MM.1S (cell line): ENCODE results near the gene NKIRAS1.

Experiments
- DNase-seq: peaks from one replicate; pipeline ENCODE4 v3.0.0-alpha.2; 2015
- H2AFZ ChIP-seq: fragments of 300-600 bp; sonication (generic); 2 replicates; pipeline ENCODE4 v1.6.0; 2016; ENCODE audit warnings: antibody characterized with exemption, low read length
- H3F3A ChIP-seq: fragments of 300-600 bp; sonication (generic); 2 replicates; pipeline ENCODE4 v1.6.1; 2016; ENCODE audit warnings: mild to moderate bottlenecking, antibody characterized with exemption, low read length, moderate library complexity, mixed read lengths; ENCODE audit not compliant: insufficient read depth
- H3K27ac ChIP-seq: fragments of 300-600 bp; sonication (generic); 2 replicates; pipeline ENCODE4 v1.5.1; 2016; ENCODE audit warnings: mild to moderate bottlenecking, low read length
- H3K27me3 ChIP-seq: fragments of 300-600 bp; sonication (generic); replicated peaks from 2 replicates; pipeline ENCODE4 v1.6.0; 2016; ENCODE audit warnings: low read length; ENCODE audit not compliant: insufficient read depth
- H3K36me3 ChIP-seq: fragments of 300-600 bp; sonication (generic); replicated peaks from 2 replicates; pipeline ENCODE4 v1.6.1; 2016; ENCODE audit warnings: mild to moderate bottlenecking, low read length, mixed read lengths; ENCODE audit not compliant: insufficient read depth
- H3K4me1 ChIP-seq: fragments of 300-600 bp; sonication (generic); 2 replicates; pipeline ENCODE4 v1.6.1; 2016; ENCODE audit warnings: low read length, mixed read lengths
- H3K4me2 ChIP-seq: fragments of 300-600 bp; sonication (generic); 2 replicates; pipeline ENCODE4 v1.6.0; 2016; ENCODE audit warnings: low read depth, low read length
- H3K4me3 ChIP-seq: fragments of 300-600 bp; sonication (generic); 2 replicates; pipeline ENCODE4 v1.5.1; 2016; ENCODE audit warnings: low read length, mixed read lengths
- H3K79me2 ChIP-seq: fragments of 300-600 bp; sonication (generic); 2 replicates; pipeline ENCODE4 v1.6.1; 2016; ENCODE audit warnings: mixed run types, low read length, mixed read lengths
- H3K9ac ChIP-seq: fragments of 300-600 bp; sonication (generic); 2 replicates; pipeline ENCODE4 v1.6.1; 2016; ENCODE audit warnings: low read length, mixed read lengths
- H3K9me2 ChIP-seq: fragments of 300-600 bp; sonication (generic); replicated peaks from 2 replicates; pipeline ENCODE4 v1.6.1; 2016; ENCODE audit warnings: mild to moderate bottlenecking, low read length, mixed read lengths; ENCODE audit not compliant: insufficient read depth
- H3K9me3 ChIP-seq: fragments of 300-600 bp; sonication (generic); replicated peaks from 2 replicates; pipeline ENCODE4 v1.6.1; 2016; ENCODE audit warnings: mild to moderate bottlenecking, low read length, mixed read lengths; ENCODE audit not compliant: insufficient read depth
- H4K20me1 ChIP-seq: fragments of 300-600 bp; sonication (generic); 2 replicates; pipeline ENCODE4 v1.6.1; 2016; ENCODE audit warnings: mild to moderate bottlenecking, low read length, moderate library complexity, mixed read lengths; ENCODE audit not compliant: insufficient read depth
- EZH2 ChIP-seq: fragments of 300-600 bp; sonication (generic); optimal IDR thresholded peaks from 2 replicates; pipeline ENCODE3; 2017; ENCODE audit warnings: low read depth, mild to moderate bottlenecking, antibody characterized with exemption, low read length, mixed read lengths
- EZH2phosphoT487 ChIP-seq: fragments of 300-600 bp; sonication (generic); IDR thresholded peaks from 2 replicates; pipeline ENCODE4 v1.6.1; 2018; ENCODE audit warnings: antibody characterized with exemption, low read length
- TF ChIP-seq, protein P1 (sequence below): fragments of 300-600 bp; sonication (generic); IDR thresholded peaks from 2 replicates; pipeline ENCODE4 v1.5.1; 2016; ENCODE audit warnings: antibody characterized with exemption, low read length, mixed read lengths

NKIRAS1 gene

DNA sequence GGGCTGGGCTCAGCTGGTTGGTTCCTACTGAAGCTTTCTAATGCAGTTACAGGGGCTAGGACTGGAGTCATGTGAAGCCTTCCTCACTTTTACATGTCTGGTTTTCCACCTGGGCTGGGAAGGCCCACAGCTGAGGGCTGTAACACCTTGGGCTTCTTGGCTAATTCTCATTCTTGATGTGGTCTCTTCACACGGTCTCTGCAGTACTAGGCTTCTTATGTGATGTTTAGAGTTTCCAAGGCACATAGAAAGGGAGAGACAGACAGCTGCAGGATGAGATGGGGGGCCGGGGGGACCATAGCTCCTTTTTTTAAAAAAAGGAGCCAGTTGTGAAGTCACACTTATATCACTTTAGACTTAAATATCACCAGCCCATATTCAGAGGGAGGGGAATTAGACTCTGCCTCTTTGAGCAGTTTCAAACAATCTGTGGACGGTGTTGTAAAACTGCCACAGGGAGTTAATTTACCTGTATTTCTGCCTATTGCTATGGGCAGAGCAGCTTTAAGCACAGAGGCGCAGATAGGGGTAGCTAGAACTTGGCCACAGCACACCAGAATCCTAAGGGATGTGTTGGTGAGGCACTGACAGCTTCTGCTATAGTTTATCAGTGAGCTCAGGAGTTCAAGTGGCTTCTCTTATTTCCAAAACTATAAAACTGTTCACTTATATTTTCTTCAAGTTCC is 46.7 kb downstream of the NKIRAS1 start:
- Histone ChIP-seq H3K27ac (no peak overlapping the region), H3K9me2 (no peaks in the 10 kb centered on the region), H3K9me3 (no peaks in the 10 kb centered on the region), H3K4me2 (no peak overlapping the region), H3K27me3 (no peaks in the 10 kb centered on the region), H3K4me3 (no peak overlapping the region), H4K20me1 (peaks cover 24% of the 10 kb centered on the region), H3K79me2 (peaks cover 80% of the 10 kb centered on the region), H3F3A (no peaks in the 10 kb centered on the region), H3K9ac (no peak overlapping the region), H2AFZ (no peak overlapping the region), H3K4me1 (no peaks in the 10 kb centered on the region), H3K36me3 (no peaks in the 10 kb centered on the region)
- TF ChIP-seq EZH2phosphoT487, result no peak
- TF ChIP-seq, protein P1, sequence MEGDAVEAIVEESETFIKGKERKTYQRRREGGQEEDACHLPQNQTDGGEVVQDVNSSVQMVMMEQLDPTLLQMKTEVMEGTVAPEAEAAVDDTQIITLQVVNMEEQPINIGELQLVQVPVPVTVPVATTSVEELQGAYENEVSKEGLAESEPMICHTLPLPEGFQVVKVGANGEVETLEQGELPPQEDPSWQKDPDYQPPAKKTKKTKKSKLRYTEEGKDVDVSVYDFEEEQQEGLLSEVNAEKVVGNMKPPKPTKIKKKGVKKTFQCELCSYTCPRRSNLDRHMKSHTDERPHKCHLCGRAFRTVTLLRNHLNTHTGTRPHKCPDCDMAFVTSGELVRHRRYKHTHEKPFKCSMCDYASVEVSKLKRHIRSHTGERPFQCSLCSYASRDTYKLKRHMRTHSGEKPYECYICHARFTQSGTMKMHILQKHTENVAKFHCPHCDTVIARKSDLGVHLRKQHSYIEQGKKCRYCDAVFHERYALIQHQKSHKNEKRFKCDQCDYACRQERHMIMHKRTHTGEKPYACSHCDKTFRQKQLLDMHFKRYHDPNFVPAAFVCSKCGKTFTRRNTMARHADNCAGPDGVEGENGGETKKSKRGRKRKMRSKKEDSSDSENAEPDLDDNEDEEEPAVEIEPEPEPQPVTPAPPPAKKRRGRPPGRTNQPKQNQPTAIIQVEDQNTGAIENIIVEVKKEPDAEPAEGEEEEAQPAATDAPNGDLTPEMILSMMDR, result no peak
- TF ChIP-seq EZH2, result no peak
- DNase-seq, result no peak

DNA sequence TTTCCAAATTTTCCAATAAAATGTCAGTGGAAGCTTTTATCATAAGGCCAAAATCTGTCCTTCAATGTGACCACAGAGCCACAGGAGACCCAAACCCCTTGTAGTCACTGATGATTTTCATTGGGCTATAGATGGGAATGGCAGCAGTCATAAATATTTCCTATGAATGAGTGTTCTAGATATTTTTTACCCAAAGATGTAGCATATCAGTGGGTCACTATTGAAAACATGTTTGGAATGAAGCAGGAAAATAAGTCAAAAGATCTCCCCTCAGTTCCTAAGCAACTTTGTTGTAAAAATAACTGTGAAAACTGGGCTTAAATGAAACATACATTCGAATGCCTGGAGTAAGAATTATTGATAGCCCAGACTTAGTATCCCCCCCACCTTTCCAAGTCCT is 49.0 kb downstream of the NKIRAS1 start:
- Histone ChIP-seq H2AFZ (no peak overlapping the region), H4K20me1 (peaks cover 30% of the 10 kb centered on the region), H3K9me3 (no peaks in the 10 kb centered on the region), H3K79me2 (peaks cover 81% of the 10 kb centered on the region), H3K27ac (no peak overlapping the region), H3K9ac (no peak overlapping the region), H3K36me3 (peaks cover 4% of the 10 kb centered on the region; the same call in 1 of the 2 replicates), H3K4me3 (no peak overlapping the region), H3F3A (no peaks in the 10 kb centered on the region), H3K4me2 (no peak overlapping the region), H3K4me1 (no peaks in the 10 kb centered on the region), H3K9me2 (no peaks in the 10 kb centered on the region), H3K27me3 (no peaks in the 10 kb centered on the region)
- no peak for DNase-seq
- TF ChIP-seq, protein P1, result no peak
- no peak for TF ChIP-seq EZH2
- no peak for TF ChIP-seq EZH2phosphoT487

DNA sequence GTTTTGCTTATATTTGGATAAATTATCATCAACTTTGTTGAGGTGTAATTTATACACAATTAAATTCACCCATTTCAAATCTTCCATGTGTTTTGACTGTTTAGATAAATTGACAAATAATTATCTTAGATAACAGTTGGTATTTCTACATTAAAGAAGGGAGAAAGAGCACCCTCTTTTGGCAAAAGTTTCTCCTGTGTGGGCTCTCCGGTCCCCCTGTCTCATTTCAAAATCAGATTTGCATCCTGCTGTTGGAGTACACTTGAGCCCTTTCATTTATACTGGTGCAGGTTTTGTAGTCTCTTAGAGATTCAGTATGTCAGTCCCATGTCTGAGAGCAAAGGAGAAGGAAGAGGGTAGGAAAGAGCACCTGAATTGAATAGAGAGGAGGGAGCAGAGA is 49.4 kb downstream of the NKIRAS1 start:
- Histone ChIP-seq H3K9me2 (no peaks in the 10 kb centered on the region), H3K27ac (no peak overlapping the region), H4K20me1 (peaks cover 31% of the 10 kb centered on the region), H3K4me1 (no peaks in the 10 kb centered on the region), H3F3A (no peaks in the 10 kb centered on the region), H3K4me3 (no peak overlapping the region), H3K9ac (no peak overlapping the region), H3K27me3 (no peaks in the 10 kb centered on the region), H2AFZ (no peak overlapping the region), H3K79me2 (peaks cover 84% of the 10 kb centered on the region), H3K9me3 (no peaks in the 10 kb centered on the region), H3K36me3 (peaks cover 4% of the 10 kb centered on the region; the same call in 1 of the 2 replicates), H3K4me2 (no peak overlapping the region)
- TF ChIP-seq, protein P1, result no peak
- TF ChIP-seq EZH2phosphoT487 (no peak), EZH2 (no peak)
- DNase-seq, result no peak
